ENCODE data around the gene GRIN1. TPM values are rescaled to one million over a fixed set of nuclear protein-coding genes. Genes with fewer than 3 reads are reported as not detected.

The GRIN1 gene
- total RNA-seq, 1 donor from 2014 or later: not detected

DNA sequence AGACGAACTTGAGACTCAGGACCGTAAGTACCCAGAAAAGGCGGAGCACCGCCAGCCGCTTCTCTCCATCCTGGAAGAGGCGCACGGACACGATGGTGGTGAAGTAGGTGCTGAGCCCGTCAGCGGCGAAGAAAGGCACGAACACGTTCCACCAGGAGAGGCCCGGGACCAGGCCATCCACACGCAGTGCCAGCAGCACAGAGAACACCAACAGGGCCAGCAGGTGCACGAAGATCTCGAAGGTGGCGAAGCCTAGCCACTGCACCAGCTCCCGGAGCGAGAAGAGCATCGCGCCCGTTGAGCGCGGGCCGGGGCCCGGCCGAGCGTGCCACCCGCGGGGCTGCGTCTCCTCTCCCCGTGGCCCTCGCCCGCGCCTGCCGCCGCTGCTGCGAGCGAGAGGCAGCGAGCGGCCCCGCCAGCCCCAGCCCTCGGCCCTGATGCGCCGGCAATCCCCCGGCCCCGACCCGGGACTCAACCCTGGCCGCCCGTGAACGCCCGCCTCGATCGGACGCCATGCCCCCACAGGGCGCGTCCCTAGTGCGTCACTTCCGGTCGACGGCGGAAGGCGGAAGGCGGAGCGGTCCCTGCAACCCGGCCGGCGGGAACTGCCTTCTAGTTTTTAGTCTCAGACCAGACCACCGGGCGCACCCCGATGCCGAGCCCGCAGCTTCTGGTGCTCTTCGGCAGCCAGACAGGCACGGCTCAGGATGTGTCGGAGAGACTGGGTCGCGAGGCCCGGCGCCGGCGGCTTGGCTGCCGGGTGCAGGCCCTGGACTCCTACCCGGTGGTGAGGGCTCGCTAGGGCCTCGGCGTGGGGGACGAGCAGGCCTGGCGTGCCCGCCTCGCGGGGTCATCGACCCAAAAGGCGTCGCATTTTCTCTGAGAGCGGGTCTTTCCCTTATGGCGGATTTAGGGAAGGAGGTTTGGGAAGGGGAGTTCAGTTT lies 66.4 kb downstream of the GRIN1 start, which contains the start of the genes NDOR1 and TMEM203:
Gene NDOR1 (plus strand): TSS at position 575 of the 944 bp plus-strand sequence. CDS start 78 bp downstream, at position 653.
Gene TMEM203 (minus strand): TSS at position 523 of the 944 bp plus-strand sequence. CDS start 234 bp downstream, at position 289.
- no peaks in the 10 kb centered on the region for H3K27me3 ChIP-seq (ENCODE audit: low read depth)
- H3K4me1 ChIP-seq: peaks cover 61% of the 10 kb centered on the region
- peak; percentile 91 for DNase-seq
- TF ChIP-seq, protein P1, sequence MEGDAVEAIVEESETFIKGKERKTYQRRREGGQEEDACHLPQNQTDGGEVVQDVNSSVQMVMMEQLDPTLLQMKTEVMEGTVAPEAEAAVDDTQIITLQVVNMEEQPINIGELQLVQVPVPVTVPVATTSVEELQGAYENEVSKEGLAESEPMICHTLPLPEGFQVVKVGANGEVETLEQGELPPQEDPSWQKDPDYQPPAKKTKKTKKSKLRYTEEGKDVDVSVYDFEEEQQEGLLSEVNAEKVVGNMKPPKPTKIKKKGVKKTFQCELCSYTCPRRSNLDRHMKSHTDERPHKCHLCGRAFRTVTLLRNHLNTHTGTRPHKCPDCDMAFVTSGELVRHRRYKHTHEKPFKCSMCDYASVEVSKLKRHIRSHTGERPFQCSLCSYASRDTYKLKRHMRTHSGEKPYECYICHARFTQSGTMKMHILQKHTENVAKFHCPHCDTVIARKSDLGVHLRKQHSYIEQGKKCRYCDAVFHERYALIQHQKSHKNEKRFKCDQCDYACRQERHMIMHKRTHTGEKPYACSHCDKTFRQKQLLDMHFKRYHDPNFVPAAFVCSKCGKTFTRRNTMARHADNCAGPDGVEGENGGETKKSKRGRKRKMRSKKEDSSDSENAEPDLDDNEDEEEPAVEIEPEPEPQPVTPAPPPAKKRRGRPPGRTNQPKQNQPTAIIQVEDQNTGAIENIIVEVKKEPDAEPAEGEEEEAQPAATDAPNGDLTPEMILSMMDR (IDR thresholded peaks at IDR 0.05; ENCODE audit: borderline replicate concordance): no peak
- intact Hi-C loops (cut with micrococcal nuclease): no loop called here
- H3K9me3 ChIP-seq (replicated peaks): no peaks in the 10 kb centered on the region
- peak within 1 kb of the TSS; percentile 91 for H3K4me3 ChIP-seq
- peak within 1 kb of the TSS; percentile 94 for H3K27ac ChIP-seq (replicated peaks)
- H3K36me3 ChIP-seq: no peaks in the 10 kb centered on the region

DNA sequence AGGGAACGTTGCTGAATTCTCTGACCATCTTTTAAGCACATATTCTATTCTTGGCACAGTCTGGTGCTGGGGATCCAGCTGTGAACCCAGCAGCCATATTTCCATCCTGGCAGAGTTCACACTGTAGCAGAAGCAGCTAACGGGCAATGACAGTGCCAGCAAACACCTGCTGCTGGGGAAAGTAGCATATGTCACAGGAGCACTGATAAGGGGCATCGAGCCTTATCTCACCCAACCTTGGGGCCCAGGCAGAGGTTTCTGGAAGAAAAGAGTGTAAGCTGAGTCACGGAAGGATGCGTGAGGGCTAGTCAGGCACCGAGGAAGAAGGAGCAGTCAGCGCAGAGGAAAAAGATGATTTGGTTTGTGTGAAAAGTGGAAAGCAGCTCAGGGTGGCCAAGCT lies 67.6 kb downstream of the GRIN1 start:
- intact Hi-C loops (cut with micrococcal nuclease): no loop called here
- Histone ChIP-seq H3K36me3 (no peaks in the 10 kb centered on the region), H3K4me3 (peak overlapping the region; percentile 91), H3K9me3 (replicated peaks) (no peaks in the 10 kb centered on the region), H3K27me3 (ENCODE audit: low read depth) (no peaks in the 10 kb centered on the region), H3K27ac (replicated peaks) (no peak overlapping the region), H3K4me1 (peaks cover 53% of the 10 kb centered on the region)
- TF ChIP-seq, protein P1 (IDR thresholded peaks at IDR 0.05; ENCODE audit: borderline replicate concordance): no peak
- DNase-seq: no peak

DNA sequence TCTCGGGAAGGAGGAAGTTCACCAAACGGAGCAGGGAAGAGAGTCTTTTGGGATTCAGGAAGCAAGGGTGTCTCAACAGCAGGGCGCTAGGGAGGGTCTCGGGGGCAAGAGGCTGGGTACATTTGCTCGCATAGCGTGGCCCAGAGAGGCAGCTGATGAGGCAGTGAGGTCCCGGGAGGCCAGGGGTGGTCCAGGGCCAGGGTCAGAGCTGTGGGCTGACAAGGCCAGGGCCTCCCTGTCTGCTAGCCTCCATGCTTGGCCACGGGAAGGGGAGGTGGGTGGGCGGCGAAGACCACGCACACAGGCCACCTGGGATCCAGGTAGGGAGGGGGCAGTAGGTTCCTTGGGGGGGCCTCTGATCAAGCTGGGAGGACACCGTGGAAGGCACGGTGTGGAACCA lies 72.6 kb downstream of the GRIN1 start:
- Histone ChIP-seq H3K4me3 (no peak overlapping the region), H3K4me1 (peaks cover 7% of the 10 kb centered on the region), H3K27me3 (ENCODE audit: low read depth) (no peaks in the 10 kb centered on the region), H3K27ac (replicated peaks) (no peak overlapping the region), H3K9me3 (replicated peaks) (no peaks in the 10 kb centered on the region), H3K36me3 (peaks cover 13% of the 10 kb centered on the region)
- intact Hi-C loops (cut with micrococcal nuclease): no loop called here
- TF ChIP-seq, protein P1 (IDR thresholded peaks at IDR 0.05; ENCODE audit: borderline replicate concordance): no peak
- no peak for DNase-seq

DNA sequence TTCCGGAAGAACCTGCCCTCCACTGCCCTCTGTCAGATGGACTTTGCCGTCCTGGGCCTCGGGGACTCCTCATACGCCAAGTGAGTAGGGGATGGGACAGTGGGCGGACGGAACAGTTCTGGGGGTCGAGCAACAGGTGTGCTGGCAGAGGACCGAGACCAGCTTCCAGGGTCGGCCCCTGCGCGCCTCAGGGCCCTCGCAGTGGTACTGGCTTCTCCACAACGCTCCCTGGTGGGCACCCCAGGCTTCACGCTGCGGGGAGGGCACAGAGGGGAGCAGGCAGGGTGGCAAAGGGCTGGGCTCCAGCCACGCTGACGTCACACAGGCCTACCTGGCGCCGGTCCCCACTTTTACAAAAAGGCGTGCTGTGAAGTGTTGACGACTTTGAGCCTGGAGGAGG lies 73.6 kb downstream of the GRIN1 start:
- Histone ChIP-seq H3K4me3 (no peak overlapping the region), H3K36me3 (peaks cover 15% of the 10 kb centered on the region), H3K9me3 (replicated peaks) (no peaks in the 10 kb centered on the region), H3K27me3 (ENCODE audit: low read depth) (no peaks in the 10 kb centered on the region), H3K27ac (replicated peaks) (no peak overlapping the region), H3K4me1 (peaks cover 10% of the 10 kb centered on the region)
- TF ChIP-seq, protein P1 (IDR thresholded peaks at IDR 0.05; ENCODE audit: borderline replicate concordance): no peak
- intact Hi-C loops (cut with micrococcal nuclease): no loop called here
- DNase-seq: no peak

DNA sequence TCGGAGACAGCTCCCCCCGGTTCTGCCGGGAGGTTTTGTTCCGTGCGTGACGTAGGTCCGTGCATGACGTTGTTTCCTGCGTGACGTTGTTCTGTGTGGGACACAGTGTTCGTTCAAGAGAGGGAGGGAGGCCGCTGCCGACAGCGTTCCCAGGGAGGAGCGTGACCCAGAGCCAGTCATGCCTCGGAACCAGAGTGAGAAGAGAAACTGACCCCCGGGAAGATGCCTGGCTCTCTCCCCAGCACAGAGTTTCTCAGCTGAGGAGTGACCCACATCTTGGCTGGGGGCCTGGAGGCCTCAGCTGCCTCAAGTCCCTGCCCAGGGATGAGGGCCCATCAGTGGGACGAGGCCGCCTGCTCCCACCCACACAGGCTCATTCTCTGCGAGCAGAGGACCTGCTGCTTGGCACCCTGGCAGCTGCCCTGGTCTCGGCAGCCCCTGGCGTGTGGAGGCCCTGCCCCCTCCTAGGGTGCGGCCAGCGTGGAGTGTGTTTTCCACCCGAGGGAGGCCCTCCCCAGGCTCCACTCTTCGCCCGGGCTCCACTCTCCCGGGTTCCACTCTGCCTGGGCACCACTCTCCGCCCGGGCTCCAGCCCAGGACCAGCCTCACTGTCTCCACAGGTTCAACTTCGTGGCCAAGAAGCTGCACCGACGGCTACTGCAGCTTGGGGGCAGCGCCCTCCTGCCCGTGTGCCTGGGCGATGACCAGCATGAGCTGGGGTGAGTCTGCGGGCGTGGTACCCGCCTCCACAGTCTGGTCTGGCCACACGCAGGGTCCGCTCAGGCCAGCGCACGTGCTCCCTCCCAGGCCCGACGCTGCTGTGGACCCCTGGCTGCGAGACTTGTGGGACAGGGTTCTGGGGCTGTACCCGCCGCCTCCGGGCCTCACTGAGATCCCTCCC lies 74.5 kb downstream of the GRIN1 start:
- H3K36me3 ChIP-seq: peaks cover 15% of the 10 kb centered on the region
- intact Hi-C loops (cut with micrococcal nuclease): no loop called here

More for the DNA sequence above, 74.5 kb downstream of the GRIN1 start:
- no peak overlapping the region for H3K4me3 ChIP-seq
- no peak for DNase-seq
- no peak overlapping the region for H3K27ac ChIP-seq (replicated peaks)
- H3K9me3 ChIP-seq (replicated peaks): no peaks in the 10 kb centered on the region
- peaks cover 19% of the 10 kb centered on the region for H3K4me1 ChIP-seq
- TF ChIP-seq, protein P1 (IDR thresholded peaks at IDR 0.05; ENCODE audit: borderline replicate concordance): no peak
- H3K27me3 ChIP-seq (ENCODE audit: low read depth): no peaks in the 10 kb centered on the region

Measured in left ventricle myocardium inferior (tissue), 1 donor.